Measurements from ENCODE around the gene TDP1. TPM values are rescaled to one million over a fixed set of nuclear protein-coding genes. Genes with fewer than 3 reads are reported as not detected.

Gene TDP1
- total and polyA plus RNA-seq, 9 of the 15 experiments (the other 6 are each of a cell fraction or from before 2014, with no cell fraction given) = 21.4 to 41.6 (median 32.3) TPM

DNA sequence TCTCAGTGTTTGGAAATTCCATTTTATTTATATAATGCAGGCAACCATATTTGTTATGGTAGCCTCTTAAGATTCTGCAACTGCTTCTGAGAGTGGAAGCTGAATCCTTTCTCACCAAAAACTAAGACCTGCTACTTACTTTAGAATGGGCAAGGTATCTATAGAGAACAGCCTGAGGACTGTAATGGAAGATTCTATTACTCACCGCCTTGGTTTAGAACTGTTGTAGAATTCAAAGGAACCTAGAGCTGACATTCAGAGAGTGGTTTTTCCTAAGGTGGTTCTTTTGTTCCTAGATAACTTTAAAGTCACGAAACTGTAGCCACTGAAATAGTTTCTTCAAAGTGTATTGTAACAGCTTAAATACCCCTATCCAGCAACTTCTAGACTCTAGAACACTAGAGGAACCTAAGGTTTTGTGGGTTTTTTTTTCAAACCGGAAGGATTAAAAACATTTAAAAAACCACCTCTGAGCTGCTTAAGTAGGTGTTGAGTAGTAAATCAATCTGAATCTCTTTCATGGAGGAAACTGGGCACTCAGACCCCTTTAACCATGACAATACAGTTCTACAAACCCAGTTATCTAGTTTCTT is 4.2 kb downstream of the TDP1 start:
- no peak for ATAC-seq
- ChIA-PET CTCF (ENCODE audit: low intra/inter-chr PET ratio) (no interaction called here), POLR2A (interaction anchor here (0.6 kb wide), 1 partner anchor 247 kb away, joined by 3 read pairs; no protein-coding TSS in a partner anchor)
- 0 out of 2 replicates have a peak, but pooled peaks cover 2% of the 10 kb centered on the region for H3K9me3 ChIP-seq (replicated peaks; ENCODE audit: control insufficient read depth, insufficient read depth, low read depth, low read length)
- H3K79me2 ChIP-seq (ENCODE audit: control insufficient read depth, insufficient read depth, low read length) = peaks cover 30% of the 10 kb centered on the region
- no peak overlapping the region for H2AFZ ChIP-seq (ENCODE audit: low read depth, low read length)
- H3K36me3 ChIP-seq (ENCODE audit: control insufficient read depth, insufficient read depth, low read length) = peaks cover 62% of the 10 kb centered on the region
- WGBS (ENCODE audit: insufficient coverage, low coverage, missing lambda C conversion rate) = 95% methylated on average over 3 of the region's 3 CpGs
- BruUV-seq (replicated peaks) = no TSS peak
- FAIRE-seq = no peak
- DNase-seq (ENCODE audit: extremely low read depth in 1 of 4, low spot score in 3 of 4) = no peak
- intact Hi-C loops (cut with micrococcal nuclease) (no loop called here), in situ Hi-C loops (cut with MboI) (no loop called here)
- H3K4me3 ChIP-seq = no peak overlapping the region
- H3K4me2 ChIP-seq (ENCODE audit: insufficient read depth, low read length) = no peak overlapping the region
- H3K27me3 ChIP-seq (ENCODE audit: control insufficient read depth in 2 of 2, insufficient read depth in 2 of 2, low read length in 2 of 2) = no peaks in the 10 kb centered on the region
- H3K4me1 ChIP-seq (replicated peaks in 1 of 2; ENCODE audit: control insufficient read depth in 2 of 2, insufficient read depth in 2 of 2, low read length in 2 of 2) = peaks cover 4 to 7% of the 10 kb centered on the region in 2 experiments; a peak in 3 of 5 replicates
- H3K9me1 ChIP-seq (ENCODE audit: control insufficient read depth, insufficient read depth, low read length) = no peaks in the 10 kb centered on the region
- no peak overlapping the region for H3K27ac ChIP-seq (ENCODE audit: extremely low read depth, low read depth, low read length)
- no peak overlapping the region for H3K9ac ChIP-seq (ENCODE audit: insufficient read depth in 1 of 2, low read depth in 2 of 2, low read length in 2 of 2)
- no peaks in the 10 kb centered on the region; the same call in 1 of the 2 replicates for H4K20me1 ChIP-seq (replicated peaks; ENCODE audit: control insufficient read depth, insufficient read depth, low read length)
- TF ChIP-seq EZH2 (IDR thresholded peaks at IDR 0.05; ENCODE audit: borderline replicate concordance, low read depth, low read length) (no peak), WHSC1 (IDR thresholded peaks at IDR 0.05; ENCODE audit: low read length) (no peak), SMARCE1 (IDR thresholded peaks at IDR 0.05) (no peak), RAD21 (CRISPR knock-in tag; conservative IDR thresholded peaks at IDR 0.05 in 1 of 2, IDR thresholded peaks at IDR 0.05 in 1 of 2) (no peak), MCM3 (IDR thresholded peaks at IDR 0.05) (no peak), FOXK2 (conservative IDR thresholded peaks at IDR 0.05 in 1 of 2, IDR thresholded peaks at IDR 0.05 in 1 of 2; ENCODE audit: low read depth in 2 of 2) (no peak), TBP (optimal IDR thresholded peaks at IDR 0.05; ENCODE audit: low read depth, low read length) (no peak), KAT2B (IDR thresholded peaks at IDR 0.05; ENCODE audit: low read depth, low read length) (no peak), FIP1L1 (IDR thresholded peaks at IDR 0.05; ENCODE audit: low read depth, low read length, poor library complexity, severe bottlenecking) (no peak), STAT6 (CRISPR knock-in tag; IDR thresholded peaks at IDR 0.05) (no peak), NEUROD1 (IDR thresholded peaks at IDR 0.05; ENCODE audit: borderline replicate concordance, low read depth, low read length, partially characterized antibody) (no peak)
- TF ChIP-seq, protein P1, sequence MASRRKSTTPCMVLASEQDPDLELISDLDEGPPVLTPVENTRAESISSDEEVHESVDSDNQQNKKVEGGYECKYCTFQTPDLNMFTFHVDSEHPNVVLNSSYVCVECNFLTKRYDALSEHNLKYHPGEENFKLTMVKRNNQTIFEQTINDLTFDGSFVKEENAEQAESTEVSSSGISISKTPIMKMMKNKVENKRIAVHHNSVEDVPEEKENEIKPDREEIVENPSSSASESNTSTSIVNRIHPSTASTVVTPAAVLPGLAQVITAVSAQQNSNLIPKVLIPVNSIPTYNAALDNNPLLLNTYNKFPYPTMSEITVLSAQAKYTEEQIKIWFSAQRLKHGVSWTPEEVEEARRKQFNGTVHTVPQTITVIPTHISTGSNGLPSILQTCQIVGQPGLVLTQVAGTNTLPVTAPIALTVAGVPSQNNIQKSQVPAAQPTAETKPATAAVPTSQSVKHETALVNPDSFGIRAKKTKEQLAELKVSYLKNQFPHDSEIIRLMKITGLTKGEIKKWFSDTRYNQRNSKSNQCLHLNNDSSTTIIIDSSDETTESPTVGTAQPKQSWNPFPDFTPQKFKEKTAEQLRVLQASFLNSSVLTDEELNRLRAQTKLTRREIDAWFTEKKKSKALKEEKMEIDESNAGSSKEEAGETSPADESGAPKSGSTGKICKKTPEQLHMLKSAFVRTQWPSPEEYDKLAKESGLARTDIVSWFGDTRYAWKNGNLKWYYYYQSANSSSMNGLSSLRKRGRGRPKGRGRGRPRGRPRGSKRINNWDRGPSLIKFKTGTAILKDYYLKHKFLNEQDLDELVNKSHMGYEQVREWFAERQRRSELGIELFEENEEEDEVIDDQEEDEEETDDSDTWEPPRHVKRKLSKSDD (conservative IDR thresholded peaks at IDR 0.05; ENCODE audit: low read length) = no peak
- TF ChIP-seq, protein P2, sequence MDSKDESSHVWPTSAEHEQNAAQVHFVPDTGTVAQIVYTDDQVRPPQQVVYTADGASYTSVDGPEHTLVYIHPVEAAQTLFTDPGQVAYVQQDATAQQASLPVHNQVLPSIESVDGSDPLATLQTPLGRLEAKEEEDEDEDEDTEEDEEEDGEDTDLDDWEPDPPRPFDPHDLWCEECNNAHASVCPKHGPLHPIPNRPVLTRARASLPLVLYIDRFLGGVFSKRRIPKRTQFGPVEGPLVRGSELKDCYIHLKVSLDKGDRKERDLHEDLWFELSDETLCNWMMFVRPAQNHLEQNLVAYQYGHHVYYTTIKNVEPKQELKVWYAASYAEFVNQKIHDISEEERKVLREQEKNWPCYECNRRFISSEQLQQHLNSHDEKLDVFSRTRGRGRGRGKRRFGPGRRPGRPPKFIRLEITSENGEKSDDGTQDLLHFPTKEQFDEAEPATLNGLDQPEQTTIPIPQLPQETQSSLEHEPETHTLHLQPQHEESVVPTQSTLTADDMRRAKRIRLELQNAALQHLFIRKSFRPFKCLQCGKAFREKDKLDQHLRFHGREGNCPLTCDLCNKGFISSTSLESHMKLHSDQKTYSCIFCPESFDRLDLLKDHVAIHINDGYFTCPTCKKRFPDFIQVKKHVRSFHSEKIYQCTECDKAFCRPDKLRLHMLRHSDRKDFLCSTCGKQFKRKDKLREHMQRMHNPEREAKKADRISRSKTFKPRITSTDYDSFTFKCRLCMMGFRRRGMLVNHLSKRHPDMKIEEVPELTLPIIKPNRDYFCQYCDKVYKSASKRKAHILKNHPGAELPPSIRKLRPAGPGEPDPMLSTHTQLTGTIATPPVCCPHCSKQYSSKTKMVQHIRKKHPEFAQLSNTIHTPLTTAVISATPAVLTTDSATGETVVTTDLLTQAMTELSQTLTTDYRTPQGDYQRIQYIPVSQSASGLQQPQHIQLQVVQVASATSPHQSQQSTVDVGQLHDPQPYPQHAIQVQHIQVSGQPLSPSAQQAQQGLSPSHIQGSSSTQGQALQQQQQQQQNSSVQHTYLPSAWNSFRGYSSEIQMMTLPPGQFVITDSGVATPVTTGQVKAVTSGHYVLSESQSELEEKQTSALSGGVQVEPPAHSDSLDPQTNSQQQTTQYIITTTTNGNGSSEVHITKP (IDR thresholded peaks at IDR 0.05; ENCODE audit: partially characterized antibody) = no peak
